Lower lobe of right lung (tissue), 2 donors: ENCODE results near the gene MRPS12. TPM values are rescaled to one million over a fixed set of nuclear protein-coding genes. Genes with fewer than 3 reads are reported as not detected.

ENCODE experiments used
- ATAC-seq, 2 donors: fragments of 200-7000 bp; cut with Tn5 transposase; one replicate each; pipeline ENCODE4 v1.9.1; 2020 to 2022; ENCODE audit warnings: mild to moderate bottlenecking in 2 of 2, moderate library complexity in 2 of 2
- DNase-seq: peaks from one replicate; pipeline ENCODE4 v3.0.0-alpha.2; 2020
- H3K27ac ChIP-seq: fragments of 200-600 bp; one replicate; pipeline ENCODE4 v1.8.0; 2022
- H3K27me3 ChIP-seq: fragments of 200-600 bp; one replicate; pipeline ENCODE4 v1.8.0; 2022; ENCODE audit warnings: low read depth
- H3K36me3 ChIP-seq: fragments of 200-600 bp; one replicate; pipeline ENCODE4 v1.8.0; 2022; ENCODE audit warnings: mild to moderate bottlenecking
- H3K4me1 ChIP-seq: fragments of 200-600 bp; one replicate; pipeline ENCODE4 v1.8.0; 2022
- H3K4me3 ChIP-seq: fragments of 200-600 bp; one replicate; pipeline ENCODE4 v1.8.0; 2022; ENCODE audit warnings: mild to moderate bottlenecking
- H3K9me3 ChIP-seq: fragments of 200-600 bp; one replicate; pipeline ENCODE4 v1.8.0; 2022
- intact Hi-C: fragments of 100-400 bp; cut with DNase I; formaldehyde crosslinking; loops from one replicate; pipeline ENCODE4 v1.11.0; 2022
- total RNA-seq: library from RNA; stranded (reverse); fragmentation: NEBNext Ultra II Directional; extraction: Animal tissue kit (Norgen Biotek cat#: 25700); gene quantifications from one replicate; pipeline ENCODE4 v1.2.1, GENCODE V29; 2021
- TF ChIP-seq, protein P1 (sequence below): fragments of 200-600 bp; IDR thresholded peaks from one replicate; pipeline ENCODE4 v1.8.0; 2022; ENCODE audit warnings: antibody characterized with exemption, mild to moderate bottlenecking
- donor health status: DM: no; HTN: yes; CAD: no; lungs with severe emphysema.

Gene MRPS12
- total RNA-seq, 1 donor from 2014 or later = 25.9 TPM

DNA sequence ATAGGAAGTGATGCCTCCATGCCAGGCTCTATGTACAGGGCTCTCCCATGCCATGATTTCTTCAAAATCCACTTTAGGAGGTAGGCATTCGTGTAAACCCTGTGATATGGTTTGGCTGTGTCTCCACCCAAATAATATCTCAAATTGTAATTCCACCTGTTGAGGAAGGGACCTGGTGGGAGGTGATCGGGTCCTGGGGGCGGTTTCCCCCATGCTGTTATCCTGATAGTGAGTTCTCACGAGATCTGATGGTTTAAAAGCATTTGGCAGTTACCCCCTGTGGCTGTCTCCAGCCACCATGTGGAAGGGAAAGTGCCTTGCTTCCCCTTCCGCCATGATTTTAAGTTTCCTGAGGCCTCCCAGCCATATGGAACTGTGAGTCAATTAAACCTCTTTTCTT, 8.3 kb upstream of the MRPS12 start:
- TF ChIP-seq, protein P1, sequence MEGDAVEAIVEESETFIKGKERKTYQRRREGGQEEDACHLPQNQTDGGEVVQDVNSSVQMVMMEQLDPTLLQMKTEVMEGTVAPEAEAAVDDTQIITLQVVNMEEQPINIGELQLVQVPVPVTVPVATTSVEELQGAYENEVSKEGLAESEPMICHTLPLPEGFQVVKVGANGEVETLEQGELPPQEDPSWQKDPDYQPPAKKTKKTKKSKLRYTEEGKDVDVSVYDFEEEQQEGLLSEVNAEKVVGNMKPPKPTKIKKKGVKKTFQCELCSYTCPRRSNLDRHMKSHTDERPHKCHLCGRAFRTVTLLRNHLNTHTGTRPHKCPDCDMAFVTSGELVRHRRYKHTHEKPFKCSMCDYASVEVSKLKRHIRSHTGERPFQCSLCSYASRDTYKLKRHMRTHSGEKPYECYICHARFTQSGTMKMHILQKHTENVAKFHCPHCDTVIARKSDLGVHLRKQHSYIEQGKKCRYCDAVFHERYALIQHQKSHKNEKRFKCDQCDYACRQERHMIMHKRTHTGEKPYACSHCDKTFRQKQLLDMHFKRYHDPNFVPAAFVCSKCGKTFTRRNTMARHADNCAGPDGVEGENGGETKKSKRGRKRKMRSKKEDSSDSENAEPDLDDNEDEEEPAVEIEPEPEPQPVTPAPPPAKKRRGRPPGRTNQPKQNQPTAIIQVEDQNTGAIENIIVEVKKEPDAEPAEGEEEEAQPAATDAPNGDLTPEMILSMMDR = no peak
- Histone ChIP-seq H3K4me1 (no peaks in the 10 kb centered on the region), H3K27ac (no peak overlapping the region), H3K27me3 (no peaks in the 10 kb centered on the region), H3K4me3 (no peak overlapping the region), H3K9me3 (no peaks in the 10 kb centered on the region), H3K36me3 (peaks cover 39% of the 10 kb centered on the region)
- intact Hi-C loops = no loop called here
- DNase-seq = no peak
- no peak for ATAC-seq

DNA sequence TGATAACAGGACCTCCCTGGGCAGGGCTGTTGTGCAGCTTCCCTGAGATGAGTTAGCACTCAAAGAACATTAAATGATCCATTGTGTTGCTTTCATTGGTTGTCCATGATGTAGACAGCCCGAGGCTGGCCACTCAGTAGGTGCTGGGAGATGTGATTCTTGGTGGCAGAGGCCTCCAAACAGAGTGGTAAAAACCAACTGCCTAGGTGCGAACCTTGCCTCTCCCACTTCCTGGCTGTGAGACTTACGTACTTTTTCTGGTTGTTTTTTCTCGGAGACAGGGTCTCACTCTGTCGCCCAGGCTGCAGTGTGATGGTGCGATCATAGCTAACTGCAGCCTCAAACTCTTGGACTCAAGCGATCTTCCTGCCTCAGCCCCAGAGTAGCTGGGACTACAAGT, 6.4 kb upstream of the MRPS12 start:
- Histone ChIP-seq H3K27me3 (no peaks in the 10 kb centered on the region), H3K27ac (no peak overlapping the region), H3K9me3 (no peaks in the 10 kb centered on the region), H3K4me1 (peaks cover 5% of the 10 kb centered on the region), H3K36me3 (peaks cover 39% of the 10 kb centered on the region), H3K4me3 (no peak overlapping the region)
- DNase-seq (no peak), ATAC-seq (no peak)
- TF ChIP-seq, protein P1 = no peak
- intact Hi-C loops = no loop called here

DNA sequence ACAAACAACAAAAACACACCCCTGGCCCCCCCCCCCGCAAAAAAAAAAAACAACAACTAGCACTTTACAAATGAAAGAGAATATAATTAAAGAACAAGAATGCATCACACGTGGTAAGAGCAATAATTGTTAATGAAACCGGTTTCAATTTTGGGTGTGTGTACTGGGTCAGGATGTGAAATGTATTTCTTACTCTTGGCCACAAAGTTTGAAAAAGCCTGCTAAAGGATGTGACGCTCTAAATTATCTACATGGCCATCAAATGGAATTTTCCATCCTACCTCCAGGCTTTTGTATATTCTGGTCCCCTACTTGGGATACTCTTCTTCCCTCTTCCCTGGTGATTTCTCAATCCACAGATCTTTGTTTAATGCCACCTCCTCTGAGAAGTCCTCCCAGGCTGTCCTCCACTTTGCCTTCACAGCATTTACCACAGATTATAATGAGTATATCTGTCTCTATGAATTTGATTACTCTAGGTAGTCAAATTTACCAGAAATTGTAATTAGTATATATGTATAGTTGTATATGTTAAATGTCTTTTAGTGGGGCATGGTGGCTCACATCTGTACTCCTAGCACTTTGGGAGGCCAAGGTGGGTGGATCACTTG, 2.2 kb upstream of the MRPS12 start:
- Histone ChIP-seq H3K4me3 (no peak overlapping the region), H3K4me1 (peaks cover 30% of the 10 kb centered on the region), H3K27me3 (no peaks in the 10 kb centered on the region), H3K27ac (no peak overlapping the region), H3K9me3 (no peaks in the 10 kb centered on the region), H3K36me3 (peaks cover 40% of the 10 kb centered on the region)
- no peak for ATAC-seq
- intact Hi-C loops = no loop called here
- DNase-seq = no peak
- TF ChIP-seq, protein P1 = no peak

DNA sequence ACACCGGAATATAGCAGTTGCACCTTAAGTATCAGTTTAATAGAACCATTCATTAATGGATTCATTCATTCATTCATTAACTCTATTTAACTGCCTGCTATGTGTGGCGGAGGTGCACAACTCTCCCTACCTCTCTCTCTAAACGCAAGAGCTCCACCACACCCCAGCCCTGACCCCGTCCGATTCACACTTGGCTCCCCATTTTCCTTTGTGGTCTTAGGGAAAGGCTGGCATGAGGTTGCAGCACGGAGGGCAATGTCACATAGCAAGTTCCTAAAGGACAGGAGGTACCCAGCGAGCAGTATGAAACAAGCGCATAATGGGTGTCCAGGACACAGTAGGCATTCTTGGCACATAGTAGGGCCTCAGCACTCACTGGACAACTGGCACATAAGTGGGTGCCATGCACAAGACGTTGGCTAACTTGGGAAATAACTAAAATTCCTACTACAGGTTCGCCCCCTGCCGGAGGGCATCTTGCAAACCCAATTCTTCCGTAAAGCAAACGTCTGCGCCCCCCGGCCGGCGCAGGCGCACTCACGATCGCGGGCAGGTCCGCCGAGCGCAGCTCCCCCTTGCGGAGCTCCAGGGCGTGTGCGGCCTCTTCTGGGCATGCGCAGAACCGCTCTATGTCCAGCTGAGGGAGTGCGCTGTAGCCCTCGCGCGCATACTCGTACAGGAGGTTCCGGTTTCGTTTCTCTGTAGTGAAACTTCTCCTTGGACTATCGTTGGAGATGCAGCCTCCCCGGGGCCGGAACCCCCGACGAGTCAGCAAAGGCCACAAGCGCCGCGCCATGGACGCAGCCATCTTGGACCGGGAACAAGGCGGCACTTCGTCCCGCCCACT, 592 bp upstream of the MRPS12 start, which contains the start of gene SARS2:
Gene SARS2 (minus strand): TSS at position 835 of the 847 bp plus-strand sequence. CDS start 27 bp downstream, at position 808.
- Histone ChIP-seq H3K4me1 (peaks cover 30% of the 10 kb centered on the region), H3K27ac (peak within 1 kb of the TSS; percentile 92), H3K4me3 (peak within 1 kb of the TSS; percentile 89), H3K36me3 (peaks cover 32% of the 10 kb centered on the region), H3K27me3 (no peaks in the 10 kb centered on the region), H3K9me3 (no peaks in the 10 kb centered on the region)
- ATAC-seq (peak; percentile 95 to 96), DNase-seq (peak; percentile 95)
- TF ChIP-seq, protein P1 = peak; percentile 100
- intact Hi-C loops = no loop called here

DNA sequence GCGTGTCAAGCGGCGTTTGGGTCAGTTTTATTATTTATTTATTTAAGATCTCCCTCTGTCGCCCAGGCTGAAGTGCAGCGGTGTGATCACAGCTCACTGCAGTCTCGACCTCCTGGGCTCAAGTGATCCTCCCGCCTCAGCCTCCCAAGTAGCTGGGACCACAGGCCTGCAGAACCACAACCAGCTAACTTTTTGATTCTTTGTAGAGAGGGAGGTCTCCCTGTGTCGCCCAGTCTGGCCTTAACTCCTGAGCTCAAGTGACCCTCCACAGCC, 713 bp downstream of the MRPS12 start:
- TF ChIP-seq, protein P1 = no peak
- Histone ChIP-seq H3K27ac (peak overlapping the region; percentile 92), H3K4me1 (peaks cover 30% of the 10 kb centered on the region), H3K27me3 (no peaks in the 10 kb centered on the region), H3K9me3 (peaks cover 3% of the 10 kb centered on the region), H3K36me3 (peaks cover 22% of the 10 kb centered on the region), H3K4me3 (peak overlapping the region; percentile 89)
- DNase-seq (no peak), ATAC-seq (no peak)
- intact Hi-C loops = no loop called here
